ENCODE measurements around the gene DDHD1.
"Not testable (repeated sequence)": the region's sequence is repeated elsewhere in the genome, so short reads cannot be mapped to it uniquely, and the experiment has no call there.

The DDHD1 gene

GRCh38 chr14:53103636-53104340 lies 49.3 kb downstream of the DDHD1 start:
- no peak for DNase-seq

- DNase-seq = no peak
These were observed 59.9 kb downstream of the DDHD1 start for GRCh38 chr14:53093206-53093605.

- no peak for DNase-seq
These were observed 62.3 kb downstream of the DDHD1 start for GRCh38 chr14:53090853-53091252.

GRCh38 chr14:53084954-53085353 lies 68.2 kb downstream of the DDHD1 start:
- DNase-seq = not testable (repeated sequence)

- DNase-seq = no peak
These were observed 88.6 kb downstream of the DDHD1 start for GRCh38 chr14:53064475-53064874.

GRCh38 chr14:53062856-53063255 lies 90.3 kb downstream of the DDHD1 start:
- DNase-seq = no peak

GRCh38 chr14:53060046-53060445 lies 93.1 kb downstream of the DDHD1 start:
- no peak for DNase-seq

- DNase-seq = no peak
These were observed 98.1 kb downstream of the DDHD1 start for GRCh38 chr14:53055003-53055402.

GRCh38 chr14:53054457-53054856 lies 98.7 kb downstream of the DDHD1 start:
- no peak for DNase-seq

- no peak for DNase-seq
These were observed 104.5 kb downstream of the DDHD1 start for GRCh38 chr14:53048631-53049030.

GRCh38 chr14:53047307-53048069 lies 105.6 kb downstream of the DDHD1 start:
- DNase-seq = no peak

GRCh38 chr14:53044486-53044885 lies 108.6 kb downstream of the DDHD1 start:
- DNase-seq = no peak

GRCh38 chr14:53043027-53043581 lies 110.0 kb downstream of the DDHD1 start:
- DNase-seq = no peak

GRCh38 chr14:53042480-53042879 lies 110.6 kb downstream of the DDHD1 start:
- DNase-seq = no peak

GRCh38 chr14:53041067-53041466 lies 112.1 kb downstream of the DDHD1 start:
- no peak for DNase-seq

GRCh38 chr14:53038629-53039028 lies 114.5 kb downstream of the DDHD1 start:
- no peak for DNase-seq

GRCh38 chr14:53037016-53037415 lies 116.1 kb downstream of the DDHD1 start:
- DNase-seq = no peak

- no peak for DNase-seq
These were observed 117.5 kb downstream of the DDHD1 start for GRCh38 chr14:53035336-53036210.

- no peak for DNase-seq
These were observed 118.4 kb downstream of the DDHD1 start for GRCh38 chr14:53034688-53035230.

- no peak for DNase-seq
These were observed 119.1 kb downstream of the DDHD1 start for GRCh38 chr14:53034036-53034435.

- no peak for DNase-seq
These were observed 120.2 kb downstream of the DDHD1 start for GRCh38 chr14:53032838-53033390.

- DNase-seq = no peak
These were observed 120.8 kb downstream of the DDHD1 start for GRCh38 chr14:53032161-53032803.
